HT-29 (cell line): ENCODE data around the gene ICAM3. TPM values are rescaled to one million over a fixed set of nuclear protein-coding genes. Genes with fewer than 3 reads are reported as not detected.
"Not testable (repeated sequence)": the region's sequence is repeated elsewhere in the genome, so short reads cannot be mapped to it uniquely, and the experiment has no call there.

Experiments used
- DNase-seq: peaks from one replicate; pipeline ENCODE4 v3.0.0-alpha.2; 2015; ENCODE audit warnings: low spot score
- total RNA-seq: library from RNA; depleted of rRNA; stranded (reverse); fragments of >200 nt; shearing (Covaris generic); gene quantifications from 2 replicates; pipeline ENCODE4 v1.2.3, GENCODE V29; 2014

The ICAM3 gene
- total RNA-seq, 1 experiment from 2014 or later: 18.2 TPM

GRCh38 chr19:10352764-10353671 is 13.6 kb upstream of the ICAM3 start:
- no peak for DNase-seq

- DNase-seq: no peak
Observed at GRCh38 chr19:10346509-10346908, 7.1 kb upstream of the ICAM3 start.

DNA sequence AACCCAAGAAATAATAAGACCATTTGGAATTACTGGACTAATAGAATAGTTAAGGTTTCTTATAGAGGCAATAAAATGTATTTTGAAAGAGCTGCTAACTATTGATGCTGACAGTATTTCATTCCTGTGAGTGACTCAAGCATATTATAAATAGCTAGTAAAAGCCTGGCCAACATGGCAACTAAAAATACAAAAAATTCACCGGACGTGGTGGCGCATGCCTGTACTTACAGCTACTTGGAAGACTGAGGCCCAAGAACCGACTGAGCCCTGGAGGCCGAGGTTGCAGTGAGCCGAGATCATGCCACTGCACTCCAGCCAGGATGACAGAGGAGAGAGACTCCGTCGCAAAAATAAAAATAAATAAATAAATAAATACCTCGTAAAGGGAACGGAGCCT is 5.4 kb upstream of the ICAM3 start:
- DNase-seq: no peak

- no peak for DNase-seq
Observed at GRCh38 chr19:10343495-10343894, 4.1 kb upstream of the ICAM3 start.

DNA sequence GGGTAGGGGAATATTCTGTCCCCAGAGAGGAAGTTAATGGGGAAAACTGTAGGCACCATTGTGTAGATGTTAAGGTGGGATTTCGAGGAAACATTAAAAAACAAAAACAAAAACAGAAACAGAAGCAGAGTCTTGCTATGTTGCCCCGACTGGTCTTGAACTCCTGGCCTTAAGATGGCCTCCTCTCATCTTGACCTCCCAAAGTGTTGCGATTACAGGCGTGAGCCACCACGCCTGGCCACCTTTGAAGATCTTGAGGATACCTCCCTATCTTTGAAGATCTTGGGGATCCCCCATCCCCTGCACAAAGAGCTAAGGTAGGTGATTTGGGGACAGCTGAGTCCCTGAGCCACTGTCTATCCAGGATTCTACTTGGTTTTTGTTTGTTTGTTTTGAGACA is 553 bp upstream of the ICAM3 start:
- DNase-seq: no peak

DNA sequence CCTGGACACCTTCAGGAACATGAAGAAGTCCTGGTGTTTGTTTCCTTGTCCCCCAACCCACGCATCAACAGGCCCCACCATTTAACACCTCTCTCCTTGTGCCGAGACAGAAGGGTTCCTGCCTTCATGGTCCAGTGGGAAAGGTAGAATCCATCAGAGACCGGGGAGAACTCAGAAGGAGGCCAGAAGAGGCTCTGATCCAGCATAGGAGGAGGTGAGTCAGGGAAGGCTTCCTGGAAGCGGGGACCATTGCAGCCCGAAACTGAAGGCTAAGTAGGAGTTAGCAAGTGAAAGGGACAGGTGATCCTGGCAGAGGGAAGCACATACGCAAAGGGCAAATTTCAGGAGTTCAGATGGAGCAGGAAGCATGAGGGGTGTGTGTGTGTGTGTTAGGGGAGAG is 484 bp downstream of the ICAM3 start:
- DNase-seq: no peak

GRCh38 chr19:10336725-10337124 is 2.7 kb downstream of the ICAM3 start:
- not testable (repeated sequence) for DNase-seq

GRCh38 chr19:10335352-10335985 is 4.0 kb downstream of the ICAM3 start:
- DNase-seq: no peak

- peak; percentile 90 for DNase-seq
Observed at GRCh38 chr19:10334588-10335351, 4.7 kb downstream of the ICAM3 start.

DNA sequence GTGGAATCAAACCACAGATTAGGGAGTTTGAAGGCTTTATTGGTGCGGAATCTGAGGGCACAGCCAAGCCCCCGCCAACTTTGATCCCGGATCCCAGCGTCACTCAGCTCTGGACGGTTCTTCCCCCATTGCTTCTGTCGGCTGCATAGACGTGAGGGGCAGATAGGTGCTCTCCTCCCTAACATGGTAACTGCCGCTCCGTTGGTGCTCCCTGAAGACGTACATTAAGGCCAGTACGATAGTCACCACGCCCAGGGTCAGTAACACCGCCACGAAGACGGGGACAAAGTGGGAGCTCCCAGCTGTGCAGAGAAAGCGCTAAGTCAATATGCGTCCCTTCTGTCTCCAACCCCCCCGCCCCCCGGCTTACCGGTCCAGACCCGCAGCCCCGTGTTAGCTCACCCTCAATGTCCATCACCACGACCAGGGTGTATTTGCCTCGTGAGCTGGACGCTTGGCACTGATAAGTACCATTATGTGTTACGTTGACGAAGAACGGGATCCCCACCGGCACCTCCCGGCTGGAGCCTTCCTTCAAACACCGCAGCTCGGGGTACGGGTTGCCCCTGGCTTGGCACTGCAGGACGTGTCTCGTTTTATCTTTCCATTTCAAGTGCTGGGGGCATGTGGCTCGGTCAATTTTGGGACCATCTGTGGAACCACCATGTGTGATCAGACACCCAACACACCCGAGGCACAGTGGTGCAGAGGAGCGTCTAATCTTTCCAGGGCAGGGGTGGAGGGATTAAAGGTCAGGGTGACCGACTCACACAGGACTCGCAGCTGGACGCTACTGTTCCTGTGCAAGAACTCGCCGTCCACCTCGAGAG is 5.5 kb downstream of the ICAM3 start:
- DNase-seq: no peak

DNA sequence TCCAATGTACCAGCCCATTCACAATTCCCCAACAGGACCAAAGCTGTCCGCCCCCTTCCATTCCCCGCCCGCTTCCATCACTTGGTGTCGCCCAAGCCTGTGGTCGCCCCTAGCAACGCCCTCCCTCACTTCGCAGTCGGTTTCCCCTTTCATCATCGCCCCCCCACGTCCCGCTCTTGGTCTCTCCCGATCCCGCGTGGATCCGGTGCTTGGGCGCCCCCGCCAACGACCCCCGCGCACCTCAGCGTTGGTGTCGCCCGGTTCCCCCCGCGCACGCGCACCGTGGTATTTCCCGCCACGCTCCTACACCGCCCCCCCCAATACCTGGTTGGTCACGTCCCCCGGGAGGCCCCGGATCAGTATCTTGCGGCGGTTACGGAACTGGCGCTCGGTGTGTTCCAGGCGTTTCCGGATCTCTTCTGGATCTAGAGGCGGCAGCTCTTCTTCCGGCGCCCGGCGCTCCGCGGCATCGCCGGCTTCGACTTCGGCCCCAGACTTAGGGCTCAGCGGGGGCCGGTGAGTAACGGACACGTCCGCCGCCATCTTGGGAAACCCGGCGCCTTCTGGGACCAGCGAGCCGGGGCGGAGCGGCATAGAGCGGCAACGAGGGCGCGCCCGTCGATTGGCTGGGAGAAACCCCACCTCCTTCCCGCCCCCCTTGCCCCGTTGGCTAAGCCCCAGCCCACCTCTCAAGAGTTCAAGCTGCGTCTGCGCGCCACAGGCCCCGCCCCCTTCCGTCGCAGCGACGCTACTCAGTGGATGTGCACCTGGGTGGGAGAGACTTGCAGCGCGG is 6.3 kb downstream of the ICAM3 start, which contains the start of gene RAVER1:
TSS of gene RAVER1 (minus strand) at position 565 of the 793 bp plus-strand sequence. CDS start at position 543, 22 bp downstream.
- peak; percentile 94 for DNase-seq

GRCh38 chr19:10332158-10332964 is 7.1 kb downstream of the ICAM3 start:
- no peak for DNase-seq

DNA sequence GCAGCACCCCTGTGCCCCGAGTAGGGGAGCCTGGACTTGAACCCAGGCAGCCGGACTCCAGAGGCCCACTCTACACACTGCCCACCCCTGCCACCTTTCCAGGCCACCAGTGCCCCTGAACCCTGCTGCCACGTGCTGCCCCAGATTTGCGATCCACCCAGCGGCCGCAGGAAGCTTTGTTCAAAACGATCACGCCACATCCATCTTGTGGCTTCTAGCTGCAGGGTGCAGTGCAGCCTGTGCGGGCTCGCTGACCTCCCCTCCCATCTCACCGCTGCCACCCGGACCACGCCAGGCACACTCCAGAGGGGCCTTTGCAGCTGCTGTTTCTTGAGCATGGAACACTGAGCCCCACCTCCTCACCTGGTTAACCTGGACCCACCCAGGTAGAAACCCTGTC is 9.9 kb downstream of the ICAM3 start:
- DNase-seq: no peak

DNA sequence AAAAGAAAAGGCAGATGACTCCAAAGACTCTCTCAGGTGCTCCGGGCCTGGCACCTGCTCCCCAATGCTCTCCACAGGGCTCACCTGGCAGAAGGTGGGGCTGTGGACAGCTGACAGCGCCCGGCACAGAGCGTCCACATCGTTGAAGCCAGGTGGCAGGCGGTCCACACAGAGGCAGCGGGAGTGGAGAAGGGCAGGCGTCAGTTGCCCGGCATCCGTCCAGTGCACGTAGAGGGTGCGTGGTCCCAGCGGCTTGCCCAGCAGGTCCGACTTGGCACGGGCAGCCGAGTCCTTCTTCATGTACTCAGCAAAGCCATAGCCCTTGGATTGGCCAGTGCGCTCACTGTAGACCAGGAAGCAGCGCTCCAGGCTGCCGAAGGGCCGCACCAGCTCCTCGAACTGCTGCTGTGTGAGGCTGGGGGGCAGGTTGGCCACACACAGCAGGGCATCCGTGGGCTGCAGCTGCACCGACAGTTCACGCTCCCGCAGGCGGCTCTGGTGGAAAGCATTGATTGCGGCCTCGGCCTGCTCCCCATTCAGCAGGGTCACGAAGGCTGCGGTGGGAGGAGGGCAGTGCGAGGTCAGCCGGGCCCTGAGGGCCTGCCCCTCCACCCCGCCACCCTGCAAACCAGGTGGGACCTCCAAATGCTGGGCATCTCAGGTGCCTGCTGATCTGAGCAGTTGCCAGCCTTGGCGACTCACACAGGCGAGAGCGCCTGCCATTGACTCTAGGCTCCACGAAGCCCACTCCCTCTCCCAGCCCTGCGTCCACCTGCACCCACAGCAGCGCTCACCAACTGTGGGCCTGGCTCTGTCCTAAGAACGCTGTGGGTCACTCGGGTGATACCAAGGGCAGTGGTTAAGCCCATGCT is 10.6 kb downstream of the ICAM3 start:
- DNase-seq: no peak

DNA sequence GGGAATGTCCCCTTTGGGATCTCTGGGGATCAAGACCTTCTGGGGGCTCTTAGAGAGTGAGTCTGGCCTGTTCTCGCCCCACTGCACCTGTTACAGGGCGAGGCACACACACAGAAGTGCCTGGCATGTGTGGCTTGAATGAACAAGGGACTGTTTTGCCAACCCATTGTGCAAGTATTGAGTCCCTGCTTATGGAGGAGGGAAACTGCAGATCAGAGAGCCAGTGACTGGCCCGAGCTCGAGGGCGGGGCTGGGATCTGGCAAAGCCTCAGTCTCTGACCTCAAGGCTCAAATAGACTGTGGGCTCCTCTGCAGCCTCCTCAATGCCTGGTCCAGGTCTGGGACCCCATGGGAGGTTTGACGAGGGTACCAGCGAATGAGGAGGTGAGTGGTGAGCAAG is 11.6 kb downstream of the ICAM3 start:
- DNase-seq: no peak

DNA sequence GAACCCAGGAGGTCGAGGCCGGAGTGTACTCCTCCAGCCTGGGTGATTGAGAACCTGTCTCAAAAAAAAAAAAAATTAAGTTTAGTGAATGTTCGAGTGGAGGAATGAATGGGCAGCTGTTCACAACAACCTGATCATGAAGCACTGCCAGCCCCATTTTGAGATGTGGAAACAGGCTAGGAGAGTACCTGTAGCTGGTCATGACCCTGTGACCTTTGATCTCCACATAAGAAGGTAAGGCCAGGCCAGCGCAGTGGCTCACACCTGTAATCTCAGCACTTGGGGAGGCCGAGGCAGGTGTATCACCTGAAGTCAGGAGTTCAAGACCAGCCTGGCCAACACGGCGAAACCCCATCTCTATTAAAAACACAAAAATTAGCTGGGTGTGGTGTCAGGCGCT is 13.7 kb downstream of the ICAM3 start:
- no peak for DNase-seq

DNA sequence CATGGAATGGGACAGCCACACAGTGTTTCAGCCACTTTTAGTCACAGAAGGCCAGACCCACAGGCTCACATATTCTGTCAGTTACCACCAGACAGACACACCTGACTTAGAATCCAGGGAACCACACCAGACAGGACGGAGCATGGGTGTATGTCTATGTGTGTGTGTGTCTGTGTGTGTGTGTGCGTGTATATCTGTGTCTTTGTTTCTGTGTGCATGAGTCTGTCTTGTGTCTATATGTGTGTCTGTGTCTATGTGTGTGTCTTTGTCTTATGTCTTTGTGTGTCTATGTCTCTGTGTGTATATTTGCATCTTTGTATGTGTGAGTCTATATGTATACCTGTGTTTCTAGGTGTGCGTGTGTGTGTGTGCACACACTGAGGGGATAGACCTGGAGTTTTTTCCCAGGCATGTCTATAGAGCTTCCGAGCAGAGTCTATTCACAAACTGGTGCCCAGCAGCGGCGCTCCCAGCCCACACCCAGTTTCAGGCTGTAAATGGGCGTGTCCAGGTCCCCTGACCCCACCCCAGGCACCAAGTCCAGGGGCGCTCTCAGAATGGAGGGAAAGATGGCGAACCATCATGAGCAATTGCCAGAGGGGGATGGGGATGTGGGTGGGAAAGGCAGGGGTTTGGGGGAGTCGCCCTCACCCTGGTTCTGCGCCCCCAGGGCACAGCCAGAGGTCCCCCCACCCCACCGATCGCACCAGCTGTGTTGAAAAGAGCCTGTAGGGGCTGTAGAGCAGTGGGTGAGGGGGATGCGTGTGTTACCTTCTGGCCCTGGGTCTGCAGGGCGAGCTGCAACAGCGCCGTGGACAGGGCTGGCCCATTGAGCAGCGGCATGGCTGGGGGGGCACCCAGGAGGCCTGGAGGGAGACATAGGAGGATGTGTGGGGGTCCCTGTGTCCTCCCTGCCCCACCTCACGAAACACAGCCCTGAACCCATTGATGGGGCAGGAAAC is 17.3 kb downstream of the ICAM3 start:
- no peak for DNase-seq
